HG03066 (cell line): ENCODE data around the gene SCYL2.
"Not testable (repeated sequence)": the region's sequence is repeated elsewhere in the genome, so short reads cannot be mapped to it uniquely, and the experiment has no call there.

Experiments used
- ATAC-seq: cut with Tn5 transposase; IDR thresholded peaks from one replicate; pipeline ENCODE4 v1.9.1; 2021; ENCODE audit warnings: low read depth; ENCODE audit not compliant: unreplicated experiment

The SCYL2 gene, protein sequence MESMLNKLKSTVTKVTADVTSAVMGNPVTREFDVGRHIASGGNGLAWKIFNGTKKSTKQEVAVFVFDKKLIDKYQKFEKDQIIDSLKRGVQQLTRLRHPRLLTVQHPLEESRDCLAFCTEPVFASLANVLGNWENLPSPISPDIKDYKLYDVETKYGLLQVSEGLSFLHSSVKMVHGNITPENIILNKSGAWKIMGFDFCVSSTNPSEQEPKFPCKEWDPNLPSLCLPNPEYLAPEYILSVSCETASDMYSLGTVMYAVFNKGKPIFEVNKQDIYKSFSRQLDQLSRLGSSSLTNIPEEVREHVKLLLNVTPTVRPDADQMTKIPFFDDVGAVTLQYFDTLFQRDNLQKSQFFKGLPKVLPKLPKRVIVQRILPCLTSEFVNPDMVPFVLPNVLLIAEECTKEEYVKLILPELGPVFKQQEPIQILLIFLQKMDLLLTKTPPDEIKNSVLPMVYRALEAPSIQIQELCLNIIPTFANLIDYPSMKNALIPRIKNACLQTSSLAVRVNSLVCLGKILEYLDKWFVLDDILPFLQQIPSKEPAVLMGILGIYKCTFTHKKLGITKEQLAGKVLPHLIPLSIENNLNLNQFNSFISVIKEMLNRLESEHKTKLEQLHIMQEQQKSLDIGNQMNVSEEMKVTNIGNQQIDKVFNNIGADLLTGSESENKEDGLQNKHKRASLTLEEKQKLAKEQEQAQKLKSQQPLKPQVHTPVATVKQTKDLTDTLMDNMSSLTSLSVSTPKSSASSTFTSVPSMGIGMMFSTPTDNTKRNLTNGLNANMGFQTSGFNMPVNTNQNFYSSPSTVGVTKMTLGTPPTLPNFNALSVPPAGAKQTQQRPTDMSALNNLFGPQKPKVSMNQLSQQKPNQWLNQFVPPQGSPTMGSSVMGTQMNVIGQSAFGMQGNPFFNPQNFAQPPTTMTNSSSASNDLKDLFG

DNA sequence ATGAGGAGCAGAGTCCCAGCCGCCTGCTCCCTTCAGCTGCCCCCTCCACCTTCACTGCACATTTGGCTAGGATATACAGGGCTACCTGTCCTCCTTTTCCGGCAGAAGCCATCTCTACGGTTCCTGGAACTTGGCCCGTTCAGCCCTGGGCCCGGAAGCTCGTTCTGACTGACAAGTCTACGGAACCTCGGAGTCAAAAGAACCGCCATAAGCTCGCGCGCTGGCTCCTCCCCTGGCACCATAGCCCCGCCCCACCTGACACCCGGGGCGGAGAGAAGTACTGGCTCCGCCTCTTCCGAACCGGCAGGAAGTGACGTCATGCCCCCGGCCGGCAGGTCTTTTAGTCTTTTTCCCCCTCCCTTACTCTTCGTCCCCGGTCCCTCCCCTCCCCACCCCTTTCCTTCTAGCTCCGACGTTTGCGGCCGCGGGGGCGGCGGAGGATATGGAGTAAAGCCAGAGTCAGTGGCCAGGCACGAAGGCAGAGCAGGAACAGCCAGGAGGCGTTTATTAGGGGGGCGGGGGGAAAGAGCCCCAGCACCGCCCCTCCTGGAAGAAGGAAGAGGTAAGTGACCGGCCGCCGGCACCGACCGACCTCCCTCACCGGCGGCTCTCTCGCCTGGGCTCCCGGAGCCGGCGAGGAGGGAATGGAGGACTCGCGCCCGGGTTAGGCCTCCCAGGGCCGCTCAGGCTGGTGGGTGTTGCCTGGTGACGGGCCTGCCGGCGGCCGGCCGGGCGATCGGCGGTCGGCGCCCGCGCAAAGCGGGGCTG, at the start of gene SCYL2, which contains the start of gene DEPDC4:
SCYL2 (plus strand) TSS at position 343 of the 768 bp plus-strand sequence. CDS start 15,794 bp downstream, outside the sequence.
DEPDC4 (minus strand) TSS at position 245 of the 768 bp plus-strand sequence; CDS start at position 242, 3 bp downstream.
- peak; percentile 86 for ATAC-seq

DNA sequence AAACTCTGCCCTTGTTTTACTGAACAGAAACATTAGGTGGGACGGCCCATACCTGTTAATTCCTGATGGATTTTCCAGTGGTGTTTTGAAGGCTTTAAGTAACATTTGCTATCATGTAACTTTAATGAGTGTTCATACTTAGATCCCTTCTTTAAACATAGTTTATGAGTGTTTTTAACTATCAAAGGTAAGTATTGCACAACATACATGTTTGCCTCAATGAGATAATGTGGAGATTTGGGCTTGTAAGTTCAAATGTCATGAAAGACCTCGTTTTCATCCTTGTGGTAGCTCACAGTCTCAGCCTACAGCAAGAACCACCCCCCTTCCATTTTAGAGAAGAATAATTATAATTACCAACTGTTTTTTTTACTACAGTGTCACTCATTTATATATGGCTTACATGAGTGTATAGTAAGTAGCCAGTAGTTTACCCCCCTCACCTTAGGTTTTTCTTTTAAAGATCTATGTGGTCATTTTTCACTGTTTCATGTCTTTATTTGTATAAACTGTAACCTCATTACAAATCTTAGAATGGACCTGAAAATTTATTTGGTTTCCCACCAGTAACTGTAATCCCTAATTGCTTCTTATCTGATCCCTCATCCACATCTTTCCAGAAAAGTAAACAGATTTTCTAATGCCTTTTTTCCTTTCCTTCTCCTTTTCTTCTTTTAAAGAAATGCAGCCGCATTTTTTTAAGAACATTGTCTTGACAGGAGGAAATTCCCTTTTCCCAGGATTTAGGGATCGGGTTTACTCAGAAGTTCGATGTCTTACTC, 47.5 kb upstream of the SCYL2 start:
- ATAC-seq = no peak

DNA sequence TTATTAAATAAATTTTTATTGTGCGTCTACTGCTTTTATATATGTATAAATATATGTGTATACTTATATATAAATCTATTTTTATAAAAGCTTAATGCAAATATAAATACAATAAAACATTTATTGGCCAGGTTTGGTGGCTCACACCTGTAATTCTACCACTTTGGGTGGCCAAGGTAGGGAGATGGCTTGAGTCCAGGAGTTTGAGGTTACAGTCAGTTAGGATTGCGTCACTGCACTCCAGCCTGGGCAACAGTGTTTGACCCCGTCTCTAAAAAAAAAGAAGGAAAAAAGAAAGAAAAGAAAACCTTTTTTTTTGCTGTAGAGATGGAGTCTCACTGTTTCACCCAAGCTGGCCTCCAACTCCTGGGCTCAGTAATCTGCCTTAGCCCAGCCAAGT, 45.5 kb upstream of the SCYL2 start:
- ATAC-seq = no peak

DNA sequence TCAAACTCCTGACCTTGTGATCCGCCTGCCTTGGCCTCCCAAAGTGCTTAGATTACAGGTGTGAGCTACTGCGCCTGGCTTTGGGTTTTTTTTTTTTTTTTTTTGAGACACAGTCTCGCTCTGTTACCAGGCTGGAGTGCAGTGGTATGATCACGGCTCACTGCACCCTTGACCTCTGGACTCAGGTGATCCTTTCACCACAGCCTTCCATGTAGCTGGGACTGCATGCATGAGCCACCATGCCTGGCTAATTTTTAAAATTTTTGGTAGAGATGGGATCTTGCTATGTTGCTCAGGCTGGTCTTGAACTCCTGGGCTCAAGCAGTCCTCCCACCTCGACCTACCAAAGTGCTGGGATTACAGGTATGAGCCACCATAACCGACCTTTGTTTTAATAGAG, 44.8 kb upstream of the SCYL2 start:
- not testable (repeated sequence) for ATAC-seq

DNA sequence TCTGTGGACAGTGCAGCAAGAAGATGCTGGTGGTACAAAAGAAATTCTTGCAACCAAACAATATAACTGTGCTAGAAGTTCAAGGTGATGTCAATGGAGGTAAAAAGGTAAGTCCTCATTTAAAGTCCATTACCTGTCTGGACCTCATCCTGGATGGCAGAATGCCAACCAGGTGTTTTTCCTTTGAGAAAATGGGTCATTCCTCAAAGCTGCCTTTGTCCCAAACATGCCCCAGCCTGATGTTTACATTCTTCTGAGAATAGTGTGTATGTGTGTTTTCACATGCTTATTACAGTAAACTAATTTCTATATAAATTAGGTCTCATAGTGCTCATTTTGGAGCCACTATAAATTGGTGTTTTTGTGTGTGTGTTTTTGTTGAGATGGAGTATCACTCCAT, 41.5 kb upstream of the SCYL2 start:
- no peak for ATAC-seq

DNA sequence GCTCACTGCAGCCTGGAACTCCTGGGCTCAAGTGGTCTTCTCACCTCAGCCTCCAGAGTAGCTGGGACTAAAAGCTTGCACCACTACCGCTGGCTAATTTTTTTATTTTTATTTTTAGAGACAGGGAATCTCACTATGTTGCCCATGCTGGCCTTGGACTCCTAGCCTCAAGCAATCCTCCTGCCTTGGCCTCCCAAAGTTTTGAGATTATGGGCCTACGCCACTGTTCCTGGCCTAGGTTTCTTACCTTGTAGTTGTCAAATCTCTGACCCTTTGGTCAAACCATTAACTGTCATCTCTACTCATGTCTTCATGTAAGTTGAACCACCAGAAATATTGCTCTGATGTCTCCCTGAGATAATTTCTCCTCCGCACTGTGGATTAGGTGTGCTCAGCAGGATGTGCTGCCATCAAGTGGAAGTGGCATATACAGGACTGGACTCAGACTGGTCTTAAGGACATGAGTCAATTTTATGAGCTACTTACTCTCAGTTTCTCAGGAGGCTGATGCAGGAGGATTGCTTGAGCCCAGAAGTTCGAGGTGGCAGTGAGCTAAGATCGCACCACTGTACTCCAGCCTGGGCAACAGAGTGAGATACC, 37.8 kb upstream of the SCYL2 start:
- ATAC-seq = no peak

DNA sequence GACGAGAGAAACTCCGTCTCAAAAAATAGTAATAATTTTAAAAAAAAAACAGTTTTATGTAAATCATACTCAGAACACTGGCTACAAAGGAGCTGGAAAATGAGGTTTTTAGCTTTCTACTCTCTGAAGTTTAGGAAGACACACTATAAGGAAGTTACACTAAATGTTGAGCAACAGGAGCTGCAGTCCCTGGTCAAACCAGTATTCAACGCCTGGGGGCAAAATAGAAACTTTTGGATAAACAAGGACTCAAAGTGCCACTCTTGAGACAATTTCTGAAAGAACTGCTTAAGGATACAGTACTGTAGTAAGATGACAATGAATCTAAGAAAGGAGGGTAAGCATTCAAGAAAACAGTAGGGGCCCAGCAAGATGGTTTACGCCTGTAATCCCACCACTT, 37.1 kb upstream of the SCYL2 start:
- no peak for ATAC-seq

DNA sequence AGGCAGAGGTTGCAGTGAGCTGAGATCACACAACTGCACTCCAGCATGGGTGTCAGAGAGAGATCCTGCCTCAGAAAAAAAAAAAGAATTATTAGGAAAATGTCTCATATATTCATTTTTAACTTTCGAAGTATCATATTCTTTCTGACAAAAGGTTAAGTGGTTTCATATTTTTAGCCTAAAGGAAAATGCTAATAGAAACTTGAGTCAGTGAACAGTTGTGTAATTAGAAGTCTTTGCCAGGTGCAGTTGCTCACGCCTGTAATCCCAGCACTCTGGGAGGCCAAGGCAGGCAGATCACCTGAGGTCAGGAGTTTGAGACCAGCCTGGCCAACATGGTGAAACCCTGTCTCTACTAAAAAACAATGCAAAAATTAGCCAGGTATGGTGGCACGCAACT, 35.1 kb upstream of the SCYL2 start:
- ATAC-seq = not testable (repeated sequence)

DNA sequence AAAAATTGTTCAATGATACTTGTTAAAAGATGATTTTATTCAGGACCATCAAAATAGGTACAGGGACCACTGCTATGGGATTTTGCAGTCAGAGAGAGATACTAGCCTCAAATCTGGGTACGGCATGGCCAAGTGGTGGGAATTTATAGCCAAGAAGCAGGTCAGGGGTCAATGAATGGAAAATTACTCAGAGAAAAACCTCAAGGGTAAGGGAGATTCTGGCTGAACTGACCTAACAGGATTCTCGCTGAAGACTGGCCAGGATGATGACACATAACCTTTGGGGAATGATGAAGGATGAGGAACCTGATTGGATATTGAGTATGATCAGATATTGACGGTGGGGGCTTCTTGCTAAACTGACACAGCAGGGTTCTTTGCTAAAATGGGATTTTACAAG, 32.8 kb upstream of the SCYL2 start:
- ATAC-seq = no peak

DNA sequence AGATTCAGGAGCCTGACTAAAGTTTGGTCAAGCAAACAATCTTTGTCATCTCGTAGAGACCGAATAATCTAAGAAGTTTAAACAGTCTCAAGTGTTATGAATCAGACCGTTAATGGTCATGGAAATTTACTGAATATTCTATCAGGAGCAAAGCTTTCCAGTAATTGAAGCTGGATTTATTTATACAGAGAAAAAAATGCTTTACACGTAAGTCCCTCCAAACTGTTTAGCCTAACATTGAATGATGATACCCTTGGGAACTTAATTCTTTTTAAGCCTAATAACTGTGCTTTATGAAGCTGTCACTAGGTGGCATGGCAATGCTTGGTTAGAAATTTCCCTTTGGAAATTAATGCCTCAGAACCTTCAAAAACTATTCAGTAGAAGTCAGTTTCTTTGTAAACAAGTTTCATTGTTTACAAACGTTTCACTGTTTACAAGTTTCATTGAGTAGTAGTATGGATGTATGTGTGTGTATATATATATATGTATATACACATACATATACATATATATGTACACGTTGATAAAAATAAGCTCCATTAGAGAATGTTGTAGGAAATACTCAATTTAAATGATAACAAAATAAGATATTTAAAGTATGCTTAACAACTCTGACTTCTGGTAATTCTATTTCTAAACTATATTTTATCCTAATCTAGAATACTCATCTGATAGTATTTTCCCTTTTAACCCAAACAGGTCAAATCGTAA, 32.2 kb upstream of the SCYL2 start:
- no peak for ATAC-seq

DNA sequence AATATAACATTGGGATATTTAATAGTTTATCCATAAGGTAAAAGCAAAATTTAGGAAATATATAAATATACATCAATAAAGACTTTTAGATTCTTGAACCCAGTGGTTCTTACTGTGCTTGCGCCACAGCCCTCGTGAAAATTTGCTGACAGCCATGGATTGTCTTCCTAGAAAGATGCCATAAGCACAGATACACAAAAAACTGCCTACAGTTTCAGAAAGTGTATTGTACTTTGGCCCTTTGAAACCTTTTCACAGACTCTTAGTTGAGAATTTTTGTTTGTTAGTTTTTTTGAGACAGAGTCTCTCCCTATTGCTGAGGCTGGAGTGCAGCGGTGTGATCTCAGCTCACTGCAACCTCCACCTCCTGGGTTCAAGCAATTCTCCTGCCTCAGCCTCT, 28.2 kb upstream of the SCYL2 start:
- no peak for ATAC-seq

DNA sequence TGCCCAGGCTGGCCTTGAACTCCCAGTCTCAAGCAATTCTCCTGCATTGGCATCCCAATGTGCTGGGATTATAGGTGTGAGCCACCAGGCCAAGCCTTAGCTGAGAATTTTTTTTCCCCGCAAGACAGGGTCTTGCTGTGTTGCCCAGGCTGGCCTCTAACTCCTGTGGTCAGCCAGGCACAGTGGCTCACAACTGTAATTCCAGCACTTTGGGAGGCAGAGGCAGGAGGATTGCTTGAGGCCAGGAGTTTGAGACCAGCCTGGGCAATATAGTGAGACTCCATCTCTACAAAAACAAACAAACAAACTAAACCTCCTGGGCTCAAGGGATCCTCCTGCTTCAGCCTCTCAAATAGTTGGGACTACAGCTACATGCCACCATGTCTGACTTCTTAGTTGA, 27.4 kb upstream of the SCYL2 start:
- no peak for ATAC-seq

DNA sequence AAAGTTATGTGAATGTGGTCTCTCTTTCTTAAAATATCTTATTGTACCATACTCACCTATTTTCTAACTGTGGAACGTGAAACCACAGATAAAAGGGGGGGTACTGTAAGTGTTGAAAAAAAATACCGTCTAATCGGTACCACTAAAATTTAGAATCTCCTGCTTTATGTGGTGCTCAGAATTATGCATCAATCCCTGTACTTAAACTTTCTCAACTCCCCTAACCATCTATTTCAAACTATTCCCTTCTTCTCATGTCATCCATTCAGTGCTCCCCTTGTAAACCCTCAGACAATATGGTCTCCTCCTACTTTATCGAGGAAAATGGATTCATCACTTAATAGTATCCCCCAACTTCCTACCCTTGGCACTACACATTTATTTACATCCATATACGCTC, 23.8 kb upstream of the SCYL2 start:
- ATAC-seq = no peak

DNA sequence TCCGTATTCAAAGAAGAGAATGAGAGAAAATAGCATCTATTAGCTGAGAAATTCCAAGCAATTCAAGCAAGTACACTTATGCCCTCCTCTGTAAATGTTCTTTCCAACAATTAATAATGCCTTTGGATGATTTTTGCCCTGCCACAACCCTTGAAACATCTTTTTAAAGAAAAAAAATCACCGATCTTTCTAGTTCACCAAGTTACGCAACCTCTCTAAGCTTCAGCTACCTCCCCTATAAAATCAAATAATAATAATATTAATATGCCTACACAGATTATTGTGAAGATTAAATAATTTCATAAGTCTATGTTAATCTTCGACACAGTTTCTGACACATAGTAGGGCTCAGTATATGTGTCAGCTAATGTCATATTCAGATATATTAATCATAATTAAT, 19.2 kb upstream of the SCYL2 start:
- no peak for ATAC-seq

DNA sequence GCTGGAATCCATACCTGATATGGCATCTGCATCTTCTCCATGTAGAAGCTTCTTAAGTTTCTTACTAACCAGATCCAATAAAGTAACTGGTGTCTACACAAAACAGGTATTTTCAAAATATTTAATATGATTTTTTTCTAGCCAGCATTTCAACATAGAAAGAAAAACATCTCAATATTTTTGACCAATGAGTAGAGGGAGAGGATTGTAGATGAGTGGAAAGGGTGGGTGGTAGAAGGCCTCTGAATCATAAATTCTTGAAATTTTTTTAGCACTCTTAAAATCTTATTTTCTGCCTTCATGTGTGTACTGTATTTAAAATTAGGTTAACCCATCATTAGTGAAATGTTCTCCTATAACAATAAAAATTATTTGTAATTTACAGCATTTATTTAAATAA, 18.1 kb upstream of the SCYL2 start:
- no peak for ATAC-seq

DNA sequence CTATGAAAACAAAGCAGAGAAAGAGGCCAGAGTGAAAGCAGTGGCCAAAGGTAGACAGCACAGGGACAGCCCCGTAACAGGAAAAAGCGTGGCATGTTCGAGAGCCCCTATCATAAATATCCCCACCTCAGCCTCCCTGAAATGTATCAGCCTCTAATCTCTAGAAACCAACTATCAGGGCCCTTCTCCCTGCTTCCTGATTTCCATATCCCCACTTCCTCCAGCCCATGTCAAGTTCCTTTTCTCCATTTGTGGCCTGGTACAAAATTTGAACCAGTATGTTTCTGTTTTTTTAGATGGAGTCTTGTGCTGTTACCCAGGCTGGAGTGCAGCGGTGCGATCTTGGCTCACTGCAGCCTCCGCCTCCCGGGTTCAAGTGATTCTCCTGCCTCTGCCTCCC, 17.0 kb upstream of the SCYL2 start:
- ATAC-seq = no peak

DNA sequence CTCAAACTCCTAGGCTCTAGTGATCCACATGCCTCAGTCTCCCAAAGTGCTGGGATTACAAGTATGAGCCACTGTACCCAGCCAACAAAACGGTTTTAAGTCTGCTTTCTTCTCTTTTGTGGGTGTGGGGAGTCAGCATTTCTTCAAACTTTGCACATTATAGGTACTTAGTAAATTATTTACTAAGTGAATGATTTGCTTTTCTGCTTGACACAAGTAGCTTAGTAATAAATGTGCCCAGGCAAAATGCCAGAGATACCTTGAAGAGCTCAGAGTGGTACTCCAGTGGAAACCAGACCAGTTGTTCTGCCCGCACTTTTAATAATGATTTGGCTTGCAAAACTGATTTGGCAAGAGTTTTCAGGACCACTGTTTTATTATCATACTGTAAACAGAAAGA, 15.1 kb upstream of the SCYL2 start:
- ATAC-seq = no peak

DNA sequence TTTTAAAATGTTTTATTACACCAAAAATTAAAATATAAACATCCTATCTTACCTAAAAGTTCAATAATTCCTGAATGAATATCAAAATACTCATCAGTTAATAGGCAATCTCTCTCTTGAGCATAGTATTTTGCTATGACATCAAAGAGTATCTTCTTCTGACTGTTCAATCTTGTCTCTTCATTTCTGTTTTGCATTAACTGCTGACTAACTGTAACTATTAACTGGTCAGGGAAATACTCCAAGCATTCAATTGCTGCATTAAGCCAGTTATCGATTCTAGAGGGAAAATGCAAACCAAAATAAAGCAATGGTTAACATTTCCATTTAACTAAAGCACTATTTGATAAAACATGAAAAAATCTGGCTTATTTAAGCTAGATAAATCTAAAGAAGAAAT, 13.5 kb upstream of the SCYL2 start:
- ATAC-seq = no peak

DNA sequence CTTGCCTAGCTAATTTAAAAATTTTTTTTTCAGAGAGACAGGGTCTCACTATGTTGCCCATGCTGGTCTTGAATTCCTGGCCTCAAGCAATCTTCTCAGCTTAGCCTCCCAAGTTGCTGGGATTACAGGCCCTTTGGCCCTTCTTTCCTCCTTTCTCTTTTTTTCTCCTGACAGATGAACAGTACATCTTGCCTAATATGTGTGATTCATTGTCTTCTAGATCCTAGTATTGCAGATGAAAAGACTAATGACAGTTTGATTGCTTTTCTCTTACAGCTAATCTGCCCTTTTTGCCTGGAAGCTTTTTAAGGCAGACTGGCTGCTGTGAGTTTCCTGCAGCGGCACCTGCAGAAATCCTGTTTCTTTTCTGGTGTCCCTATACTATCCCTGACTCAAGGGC, 12.1 kb upstream of the SCYL2 start:
- ATAC-seq = no peak
